ENCODE results near the gene PLEKHG4B.

The PLEKHG4B gene

DNA sequence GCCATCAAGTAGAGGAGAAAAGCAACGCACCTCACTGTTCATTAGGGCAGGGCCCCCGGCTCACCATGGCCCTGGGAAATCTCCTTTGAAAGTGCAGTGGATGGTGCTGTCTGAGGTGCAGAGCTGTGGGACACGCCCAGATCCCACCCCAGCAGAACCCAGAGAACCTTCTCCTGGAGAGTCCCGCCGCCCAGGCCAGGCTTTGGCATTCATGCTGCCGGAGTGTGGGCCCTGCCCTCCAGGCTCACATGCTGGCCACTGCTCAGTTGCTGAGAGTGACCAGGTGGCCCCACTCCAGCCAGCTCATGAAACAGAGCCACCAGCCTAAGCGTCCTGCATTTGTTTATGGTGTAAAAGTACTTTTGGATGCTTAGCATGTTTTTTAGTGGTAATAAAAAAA is 75.5 kb downstream of the PLEKHG4B start:
- no peaks in the 10 kb centered on the region for H4K20me1 ChIP-seq (ENCODE audit: insufficient read depth, low read length)
- H3K27me3 ChIP-seq (replicated peaks; ENCODE audit: insufficient read depth, low read length) = peaks cover 27% of the 10 kb centered on the region
- no peaks in the 10 kb centered on the region for H3K36me3 ChIP-seq (replicated peaks; ENCODE audit: insufficient read depth, low read length)
- TF ChIP-seq, protein P1, sequence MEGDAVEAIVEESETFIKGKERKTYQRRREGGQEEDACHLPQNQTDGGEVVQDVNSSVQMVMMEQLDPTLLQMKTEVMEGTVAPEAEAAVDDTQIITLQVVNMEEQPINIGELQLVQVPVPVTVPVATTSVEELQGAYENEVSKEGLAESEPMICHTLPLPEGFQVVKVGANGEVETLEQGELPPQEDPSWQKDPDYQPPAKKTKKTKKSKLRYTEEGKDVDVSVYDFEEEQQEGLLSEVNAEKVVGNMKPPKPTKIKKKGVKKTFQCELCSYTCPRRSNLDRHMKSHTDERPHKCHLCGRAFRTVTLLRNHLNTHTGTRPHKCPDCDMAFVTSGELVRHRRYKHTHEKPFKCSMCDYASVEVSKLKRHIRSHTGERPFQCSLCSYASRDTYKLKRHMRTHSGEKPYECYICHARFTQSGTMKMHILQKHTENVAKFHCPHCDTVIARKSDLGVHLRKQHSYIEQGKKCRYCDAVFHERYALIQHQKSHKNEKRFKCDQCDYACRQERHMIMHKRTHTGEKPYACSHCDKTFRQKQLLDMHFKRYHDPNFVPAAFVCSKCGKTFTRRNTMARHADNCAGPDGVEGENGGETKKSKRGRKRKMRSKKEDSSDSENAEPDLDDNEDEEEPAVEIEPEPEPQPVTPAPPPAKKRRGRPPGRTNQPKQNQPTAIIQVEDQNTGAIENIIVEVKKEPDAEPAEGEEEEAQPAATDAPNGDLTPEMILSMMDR (IDR thresholded peaks at IDR 0.05; ENCODE audit: low read length) = no peak
- TF ChIP-seq EZH2 (optimal IDR thresholded peaks at IDR 0.05; ENCODE audit: low read depth, low read length) = no peak
- no peak for TF ChIP-seq EZH2phosphoT487 (IDR thresholded peaks at IDR 0.05; ENCODE audit: low read length)
- no peaks in the 10 kb centered on the region for H3K4me1 ChIP-seq (ENCODE audit: low read length)
- no peak overlapping the region for H2AFZ ChIP-seq (ENCODE audit: low read length)
- no peaks in the 10 kb centered on the region for H3K79me2 ChIP-seq (ENCODE audit: low read length)
- no peak overlapping the region for H3K27ac ChIP-seq (ENCODE audit: low read length)
- no peaks in the 10 kb centered on the region for H3K9me2 ChIP-seq (replicated peaks; ENCODE audit: insufficient read depth, low read length)
- no peak overlapping the region for H3K4me3 ChIP-seq (ENCODE audit: low read length)
- H3K9ac ChIP-seq (ENCODE audit: low read length) = no peak overlapping the region
- no peaks in the 10 kb centered on the region for H3F3A ChIP-seq (ENCODE audit: insufficient read depth, low read length)
- no peak overlapping the region for H3K4me2 ChIP-seq (ENCODE audit: low read depth, low read length)
- no peaks in the 10 kb centered on the region for H3K9me3 ChIP-seq (replicated peaks; ENCODE audit: insufficient read depth, low read length)
- DNase-seq = no peak

DNA sequence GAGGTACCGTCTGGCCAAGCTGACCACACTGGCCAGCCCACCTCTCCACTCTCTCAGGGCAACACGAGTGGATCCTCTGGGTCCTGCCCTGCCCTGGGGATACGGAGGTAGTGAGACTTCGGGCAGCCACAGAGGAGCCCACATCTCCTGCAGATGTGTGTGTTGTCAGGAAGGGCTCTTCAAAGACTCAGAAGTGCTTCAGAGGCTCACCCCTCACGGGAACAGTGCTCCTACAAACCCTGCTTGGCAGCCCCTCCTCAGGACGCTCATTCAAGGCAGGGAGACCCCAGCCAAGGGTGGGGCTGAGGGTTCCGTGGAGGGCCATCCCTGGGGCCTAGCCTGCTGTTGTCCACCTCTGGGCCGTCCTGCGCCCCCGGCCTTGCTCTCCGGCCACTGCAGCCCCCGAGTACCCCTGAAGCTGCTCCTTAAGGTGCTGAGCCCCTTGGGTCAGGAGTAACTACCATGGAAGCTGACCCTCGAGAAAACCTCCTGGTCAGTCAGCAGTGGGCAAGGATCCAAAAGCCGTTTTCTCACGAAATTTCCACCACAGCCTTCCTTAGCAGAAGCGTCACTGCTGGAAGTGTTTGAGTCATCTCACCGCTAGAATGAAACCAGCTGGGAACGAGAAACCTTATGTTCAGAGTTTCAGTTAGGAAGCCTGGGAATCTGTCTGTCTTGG is 76.2 kb downstream of the PLEKHG4B start:
- Histone ChIP-seq H3K9me3 (replicated peaks; ENCODE audit: insufficient read depth, low read length) (no peaks in the 10 kb centered on the region), H3K4me1 (ENCODE audit: low read length) (no peaks in the 10 kb centered on the region), H3K9ac (ENCODE audit: low read length) (no peak overlapping the region), H3F3A (ENCODE audit: insufficient read depth, low read length) (no peaks in the 10 kb centered on the region), H3K79me2 (ENCODE audit: low read length) (no peaks in the 10 kb centered on the region), H3K27ac (ENCODE audit: low read length) (no peak overlapping the region), H3K4me2 (ENCODE audit: low read depth, low read length) (no peak overlapping the region), H3K36me3 (replicated peaks; ENCODE audit: insufficient read depth, low read length) (no peaks in the 10 kb centered on the region), H3K27me3 (replicated peaks; ENCODE audit: insufficient read depth, low read length) (peaks cover 30% of the 10 kb centered on the region), H3K4me3 (ENCODE audit: low read length) (no peak overlapping the region), H3K9me2 (replicated peaks; ENCODE audit: insufficient read depth, low read length) (no peaks in the 10 kb centered on the region), H2AFZ (ENCODE audit: low read length) (no peak overlapping the region), H4K20me1 (ENCODE audit: insufficient read depth, low read length) (no peaks in the 10 kb centered on the region)
- DNase-seq = no peak
- TF ChIP-seq EZH2 (optimal IDR thresholded peaks at IDR 0.05; ENCODE audit: low read depth, low read length) (no peak), EZH2phosphoT487 (IDR thresholded peaks at IDR 0.05; ENCODE audit: low read length) (no peak)
- TF ChIP-seq, protein P1 (IDR thresholded peaks at IDR 0.05; ENCODE audit: low read length) = no peak

DNA sequence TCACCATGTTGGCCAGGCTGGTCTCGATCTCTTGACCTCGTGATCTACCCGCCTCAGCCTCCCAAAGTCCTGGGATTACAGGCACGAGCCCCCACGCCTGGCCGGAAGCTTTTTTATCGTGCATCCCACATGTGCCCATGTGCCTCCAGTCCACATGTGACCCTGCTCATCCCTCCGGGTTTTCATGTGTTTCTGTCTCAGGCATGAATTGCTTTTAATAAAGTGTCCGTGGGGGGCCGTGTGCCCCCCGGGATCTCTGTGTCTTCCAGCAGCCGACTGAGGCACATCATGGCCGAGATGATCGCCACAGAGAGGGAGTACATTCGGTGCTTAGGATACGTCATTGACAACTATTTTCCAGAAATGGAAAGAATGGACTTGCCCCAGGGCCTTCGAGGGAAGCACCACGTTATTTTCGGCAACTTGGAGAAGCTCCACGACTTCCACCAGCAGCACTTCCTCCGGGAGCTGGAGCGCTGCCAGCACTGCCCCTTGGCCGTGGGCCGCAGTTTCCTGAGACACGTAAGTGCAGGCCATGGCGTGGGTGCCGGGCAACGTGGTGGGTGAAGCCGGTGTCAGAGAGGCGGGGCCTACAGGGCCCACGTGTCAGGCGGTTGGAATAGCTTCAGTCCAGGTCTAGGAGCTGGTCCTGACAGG is 77.2 kb downstream of the PLEKHG4B start:
- Histone ChIP-seq H3K4me1 (ENCODE audit: low read length) (no peaks in the 10 kb centered on the region), H3K9me2 (replicated peaks; ENCODE audit: insufficient read depth, low read length) (no peaks in the 10 kb centered on the region), H3K79me2 (ENCODE audit: low read length) (no peaks in the 10 kb centered on the region), H3F3A (ENCODE audit: insufficient read depth, low read length) (no peaks in the 10 kb centered on the region), H3K9me3 (replicated peaks; ENCODE audit: insufficient read depth, low read length) (no peaks in the 10 kb centered on the region), H4K20me1 (ENCODE audit: insufficient read depth, low read length) (no peaks in the 10 kb centered on the region), H3K4me3 (ENCODE audit: low read length) (no peak overlapping the region), H3K27me3 (replicated peaks; ENCODE audit: insufficient read depth, low read length) (peaks cover 38% of the 10 kb centered on the region), H2AFZ (ENCODE audit: low read length) (no peak overlapping the region), H3K4me2 (ENCODE audit: low read depth, low read length) (no peak overlapping the region), H3K36me3 (replicated peaks; ENCODE audit: insufficient read depth, low read length) (no peaks in the 10 kb centered on the region), H3K27ac (ENCODE audit: low read length) (no peak overlapping the region), H3K9ac (ENCODE audit: low read length) (no peak overlapping the region)
- DNase-seq = no peak
- TF ChIP-seq EZH2 (optimal IDR thresholded peaks at IDR 0.05; ENCODE audit: low read depth, low read length) = no peak
- TF ChIP-seq, protein P1 (IDR thresholded peaks at IDR 0.05; ENCODE audit: low read length) = no peak
- TF ChIP-seq EZH2phosphoT487 (IDR thresholded peaks at IDR 0.05; ENCODE audit: low read length) = no peak

Measured in MM.1S (cell line).